ENCODE data around the gene KIF11.
"Not testable (repeated sequence)": the region's sequence is repeated elsewhere in the genome, so short reads cannot be mapped to it uniquely, and the experiment has no call there.

Gene KIF11

DNA sequence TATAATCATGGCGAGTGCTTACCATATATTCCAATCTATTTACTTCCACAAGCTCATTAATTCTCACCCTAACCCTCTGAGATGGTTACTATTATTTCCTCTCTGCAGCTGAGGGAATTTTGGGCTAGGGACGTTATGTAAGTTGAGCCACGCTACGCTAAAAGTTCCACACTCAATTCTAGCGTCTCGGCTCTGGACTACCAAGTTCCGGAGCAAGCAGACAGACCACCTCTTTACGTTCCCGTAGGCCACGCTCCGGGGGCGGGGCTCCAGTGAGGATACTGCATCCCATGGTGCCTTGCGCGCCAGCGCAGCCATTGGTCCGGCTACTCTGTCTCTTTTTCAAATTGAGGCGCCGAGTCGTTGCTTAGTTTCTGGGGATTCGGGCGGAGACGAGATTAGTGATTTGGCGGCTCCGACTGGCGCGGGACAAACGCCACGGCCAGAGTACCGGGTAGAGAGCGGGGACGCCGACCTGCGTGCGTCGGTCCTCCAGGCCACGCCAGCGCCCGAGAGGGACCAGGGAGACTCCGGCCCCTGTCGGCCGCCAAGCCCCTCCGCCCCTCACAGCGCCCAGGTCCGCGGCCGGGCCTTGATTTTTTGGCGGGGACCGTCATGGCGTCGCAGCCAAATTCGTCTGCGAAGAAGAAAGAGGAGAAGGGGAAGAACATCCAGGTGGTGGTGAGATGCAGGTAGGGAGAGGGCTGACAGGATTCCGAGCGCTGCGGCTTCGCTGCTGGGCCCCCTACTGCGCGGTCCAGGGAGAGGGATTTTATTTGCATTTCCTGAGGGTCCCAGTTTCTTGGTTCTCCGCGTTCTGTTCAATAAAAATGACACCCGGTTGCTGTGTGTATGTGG, at the start of gene KIF11:
TSS of gene KIF11 (plus strand) at position 370 of the 858 bp plus-strand sequence. CDS start at position 616, 246 bp downstream.
- peak; percentile 71 for DNase-seq (ENCODE audit: low spot score)

GRCh38 chr10:92544296-92544695, 48.6 kb upstream of the KIF11 start:
- DNase-seq (ENCODE audit: low spot score): no peak

GRCh38 chr10:92545556-92545955, 47.4 kb upstream of the KIF11 start:
- DNase-seq (ENCODE audit: low spot score): no peak

DNA sequence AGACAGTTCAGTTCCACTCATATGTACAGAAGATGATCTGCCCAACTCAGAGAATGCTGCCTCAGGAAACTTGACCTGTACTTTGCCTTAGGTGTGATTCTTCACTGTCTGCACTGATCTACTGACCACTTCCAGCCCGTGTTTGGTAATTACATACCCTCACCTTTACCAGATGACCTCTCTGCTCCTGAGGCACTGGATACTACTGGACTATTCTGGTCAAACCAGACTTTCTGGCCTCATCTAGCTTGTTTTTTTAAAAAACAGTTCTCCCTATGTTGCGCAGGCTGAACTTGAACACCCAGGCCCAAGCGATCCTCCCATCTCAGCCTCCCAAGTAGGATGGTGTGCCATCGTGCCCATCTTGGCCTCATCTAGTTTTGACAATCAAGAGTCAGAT, 45.3 kb upstream of the KIF11 start:
- no peak for DNase-seq (ENCODE audit: low spot score)

GRCh38 chr10:92550924-92551323, 42.0 kb upstream of the KIF11 start:
- DNase-seq (ENCODE audit: low spot score): no peak

- DNase-seq (ENCODE audit: low spot score): no peak
These were observed 40.6 kb upstream of the KIF11 start for GRCh38 chr10:92552310-92552709.

DNA sequence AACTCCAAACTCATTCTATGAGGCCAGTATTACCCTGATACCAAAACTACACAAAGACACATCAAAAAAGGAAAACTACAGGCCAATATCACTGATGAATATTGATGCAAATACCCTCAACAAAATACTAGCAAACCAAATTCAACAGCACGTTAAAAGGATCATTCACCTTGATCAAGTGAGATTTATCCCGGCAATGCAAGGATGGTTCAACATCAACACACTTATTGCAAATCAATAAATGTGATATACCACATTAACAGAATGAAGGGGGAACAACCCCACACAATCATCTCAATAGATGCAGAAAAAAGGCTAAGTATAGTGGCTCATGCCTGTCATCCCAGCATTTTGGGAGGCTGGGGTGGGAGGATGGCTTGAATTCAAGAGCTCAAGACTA, 39.0 kb upstream of the KIF11 start:
- no peak for DNase-seq (ENCODE audit: low spot score)

GRCh38 chr10:92559046-92559445, 33.9 kb upstream of the KIF11 start:
- DNase-seq (ENCODE audit: low spot score): no peak

- no peak for DNase-seq (ENCODE audit: low spot score)
These were observed 30.5 kb upstream of the KIF11 start for GRCh38 chr10:92562424-92562823.

DNA sequence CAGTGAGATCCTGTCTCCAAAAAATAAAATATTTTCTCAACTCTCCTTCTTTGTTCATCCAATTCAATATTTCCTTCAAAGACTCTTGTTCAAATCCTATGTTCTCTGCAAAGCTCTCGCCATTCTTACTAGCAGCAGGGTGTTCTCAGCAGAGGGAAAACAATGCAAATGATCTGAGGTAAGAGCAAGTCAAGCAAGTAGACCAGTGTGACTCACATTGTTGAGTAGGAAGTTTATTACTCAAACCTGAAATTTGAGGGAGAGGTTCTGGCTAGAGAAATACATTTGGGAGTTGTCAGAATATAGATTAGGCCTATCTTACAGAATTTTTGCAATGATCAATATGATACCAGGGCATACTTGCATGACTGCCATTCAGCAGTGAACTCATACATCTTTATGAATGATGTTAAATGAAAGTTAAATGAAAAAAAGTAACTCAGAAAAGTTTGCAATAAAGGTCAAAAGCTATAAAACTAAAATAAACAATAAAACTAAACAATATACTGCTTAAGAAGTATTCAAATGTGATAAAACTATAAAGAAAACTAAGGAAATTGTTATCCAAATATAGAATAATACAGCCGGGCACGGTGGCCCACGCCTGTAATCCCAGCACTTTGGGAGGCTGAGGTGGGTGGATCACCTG, 24.9 kb upstream of the KIF11 start:
- DNase-seq (ENCODE audit: low spot score): no peak

- DNase-seq (ENCODE audit: low spot score): no peak
These were observed 23.9 kb upstream of the KIF11 start for GRCh38 chr10:92569071-92569470.

DNA sequence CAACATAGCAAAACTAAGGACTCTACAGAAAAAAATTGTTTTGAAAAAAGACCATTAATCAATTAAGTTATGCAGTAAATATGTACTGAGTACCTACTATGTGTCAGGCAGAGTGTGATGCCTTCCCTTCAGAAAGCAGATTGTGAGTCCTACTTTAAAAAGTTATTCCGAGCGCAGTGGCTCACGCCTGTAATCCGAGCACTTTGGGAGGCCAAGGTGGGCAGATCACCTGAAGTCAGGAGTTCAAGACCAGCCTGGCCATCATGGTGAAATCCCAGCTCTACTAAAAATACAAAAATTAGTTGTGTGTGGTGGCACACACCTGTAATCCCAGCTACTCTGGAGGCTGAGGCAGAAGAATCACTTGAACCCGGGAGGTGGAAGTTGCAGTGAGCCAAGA, 23.3 kb upstream of the KIF11 start:
- not testable (repeated sequence) for DNase-seq (ENCODE audit: low spot score)

- DNase-seq (ENCODE audit: low spot score): no peak
These were observed 21.3 kb upstream of the KIF11 start for GRCh38 chr10:92571649-92572048.

GRCh38 chr10:92572362-92573090, 20.4 kb upstream of the KIF11 start:
- peak; percentile 25 for DNase-seq (ENCODE audit: low spot score)

DNA sequence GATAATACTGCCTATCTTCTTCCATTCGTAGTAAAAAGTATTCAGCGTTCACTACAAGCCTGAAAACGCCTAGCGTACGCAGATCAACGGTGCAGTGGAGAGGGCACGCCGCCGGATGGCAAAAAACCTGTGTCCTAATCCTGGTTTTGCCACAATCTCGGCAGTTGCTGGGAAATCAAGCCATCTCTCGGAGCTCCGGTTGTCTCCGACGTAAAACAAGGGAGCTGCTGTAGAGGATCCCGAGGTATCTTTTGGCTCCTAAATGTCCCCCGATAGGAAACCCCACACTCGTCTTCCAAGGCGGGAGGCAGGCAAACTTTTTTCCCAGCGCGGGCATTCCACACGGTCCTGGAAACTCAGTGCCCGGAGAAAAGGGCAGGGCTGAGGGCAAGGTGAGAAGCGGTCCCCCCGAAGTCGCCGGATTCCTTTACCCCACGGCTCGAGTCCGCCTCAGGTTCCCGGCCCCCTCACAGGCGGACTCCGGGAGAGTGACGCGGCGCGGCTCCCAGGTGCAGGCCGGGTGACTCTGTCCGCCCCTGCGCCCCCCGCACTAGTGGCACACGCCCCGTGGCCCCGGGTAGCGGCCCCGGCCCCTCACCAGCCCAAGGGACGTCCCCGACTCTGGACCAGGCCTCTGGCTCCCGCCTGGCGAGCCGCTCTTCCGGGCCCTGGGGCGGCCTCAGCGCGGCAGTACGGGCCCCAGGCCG, 19.7 kb upstream of the KIF11 start:
- peak; percentile 37 for DNase-seq (ENCODE audit: low spot score)

DNA sequence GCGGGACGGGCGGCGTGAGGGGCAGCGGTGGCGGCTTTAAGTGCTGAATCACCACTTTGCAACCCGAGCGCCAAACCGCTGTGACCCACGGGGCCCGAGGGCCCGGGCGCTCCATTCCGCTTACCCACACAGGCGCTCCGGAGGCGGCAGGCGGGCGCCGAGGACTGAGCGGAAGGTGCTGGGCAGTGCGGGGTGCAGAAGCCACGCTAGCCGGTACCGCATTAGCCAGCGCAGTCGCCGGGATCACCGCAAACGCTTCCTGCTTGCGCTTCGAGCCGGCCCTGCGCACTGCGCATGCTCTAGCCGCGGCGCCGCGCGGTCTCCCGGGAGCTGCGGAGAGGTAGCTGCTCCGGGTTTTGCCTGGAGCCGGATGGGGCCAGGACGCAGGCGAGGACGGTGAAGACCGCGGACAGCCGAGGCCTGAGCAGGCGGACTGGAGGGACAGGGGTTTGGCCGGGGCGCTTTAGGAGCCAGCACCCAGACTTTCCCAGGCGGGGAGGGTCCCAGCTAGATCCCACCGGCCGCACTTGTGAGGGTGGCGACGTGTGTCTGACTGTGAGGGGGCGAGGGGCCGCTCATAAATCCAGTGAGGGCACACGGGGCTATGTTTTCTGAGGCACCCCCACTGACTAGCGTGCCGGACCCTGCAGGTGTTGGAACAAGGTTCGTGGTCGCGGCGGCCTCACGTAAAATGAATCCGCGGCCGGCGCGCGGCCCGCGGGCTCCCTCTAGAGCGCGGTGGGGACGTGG, 19.0 kb upstream of the KIF11 start, which contains the start of gene IDE:
TSS of gene IDE (minus strand) at position 296 of the 750 bp plus-strand sequence. CDS start at position 222, 74 bp downstream.
- peak; percentile 79 for DNase-seq (ENCODE audit: low spot score)

DNA sequence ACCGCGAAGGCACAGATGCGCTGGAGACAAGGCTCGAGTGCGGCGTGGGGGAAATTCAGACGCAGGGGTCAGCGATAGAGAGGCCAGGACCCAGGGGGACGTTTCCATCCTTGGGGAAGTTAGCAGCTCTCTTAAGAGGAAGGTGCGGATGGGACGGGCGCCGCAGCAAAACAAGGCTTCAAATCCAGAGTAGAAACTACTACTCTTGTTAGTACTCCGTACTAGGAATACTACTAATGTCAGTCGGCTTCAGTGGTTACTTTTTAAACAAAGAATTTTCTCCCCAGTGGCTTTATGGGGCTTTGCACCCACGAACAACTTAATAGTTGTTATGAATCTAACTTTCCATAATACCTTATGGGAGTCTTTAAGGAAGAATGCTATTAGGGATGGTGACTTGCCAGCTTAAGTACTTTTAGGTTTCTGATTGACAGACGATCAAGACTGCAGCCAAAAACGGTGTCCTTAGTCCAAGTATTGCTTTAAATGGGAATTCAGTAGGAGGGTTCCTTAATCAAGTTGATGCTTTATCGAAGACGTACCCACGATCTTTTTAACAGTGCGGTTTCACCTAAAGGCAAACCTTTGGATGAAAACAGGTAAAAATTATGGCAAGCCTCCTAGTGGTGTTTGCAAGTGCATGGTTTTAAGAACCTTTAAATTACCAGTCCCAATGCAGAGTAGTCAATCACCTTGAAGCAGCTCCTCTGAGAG, 18.2 kb upstream of the KIF11 start:
- peak; percentile 41 for DNase-seq (ENCODE audit: low spot score)

- no peak for DNase-seq (ENCODE audit: low spot score)
These were observed 17.0 kb upstream of the KIF11 start for GRCh38 chr10:92575961-92576360.

- not testable (repeated sequence) for DNase-seq (ENCODE audit: low spot score)
These were observed 10.6 kb upstream of the KIF11 start for GRCh38 chr10:92582347-92582746.

Measured in HuH-7.5 (cell line).